Smooth muscle cell (in vitro differentiated cells): ENCODE data around the gene SPATA33. TPM values are rescaled to one million over a fixed set of nuclear protein-coding genes. Genes with fewer than 3 reads are reported as not detected.
"Not testable (repeated sequence)": the region's sequence is repeated elsewhere in the genome, so short reads cannot be mapped to it uniquely, and the experiment has no call there.

Experiments used
- DNase-seq: peaks from one replicate; lab custom pipeline; 2025; ENCODE audit not compliant: unreplicated experiment; lab: John Stamatoyannopoulos, UW
- H2AFZ ChIP-seq: fragments of 200-600 bp; sonication (generic); 2 replicates; pipeline ENCODE4 v1.6.0; 2016; ENCODE audit warnings: antibody characterized with exemption, low read depth, mild to moderate bottlenecking
- H3F3A ChIP-seq: fragments of 200-600 bp; sonication (generic); 2 replicates; pipeline ENCODE4 v1.6.0; 2017; ENCODE audit warnings: antibody characterized with exemption, low read depth
- H3K27ac ChIP-seq: fragments of 200-600 bp; sonication (generic); 2 replicates; pipeline ENCODE4 v1.5.1; 2016; ENCODE audit warnings: low read depth, mild to moderate bottlenecking
- H3K27me3 ChIP-seq: fragments of 200-600 bp; sonication (generic); 2 replicates; pipeline ENCODE4 v1.6.1; 2016; ENCODE audit warnings: low read depth, mild to moderate bottlenecking
- H3K36me3 ChIP-seq: fragments of 200-600 bp; sonication (generic); 2 replicates; pipeline ENCODE4 v1.5.1; 2016; ENCODE audit warnings: low read depth
- H3K4me1 ChIP-seq: fragments of 200-600 bp; sonication (generic); 2 replicates; pipeline ENCODE4 v1.5.1; 2016; ENCODE audit warnings: low read depth
- H3K4me2 ChIP-seq: fragments of 200-600 bp; sonication (generic); 2 replicates; pipeline ENCODE4 v1.6.0; 2016; ENCODE audit warnings: mild to moderate bottlenecking
- H3K4me3 ChIP-seq: fragments of 200-600 bp; sonication (generic); 2 replicates; pipeline ENCODE4 v1.5.1; 2016; ENCODE audit warnings: mild to moderate bottlenecking
- H3K79me2 ChIP-seq: fragments of 200-600 bp; sonication (generic); 2 replicates; pipeline ENCODE4 v1.6.0; 2016; ENCODE audit warnings: low read depth, mild to moderate bottlenecking
- H3K9ac ChIP-seq: fragments of 200-600 bp; sonication (generic); 2 replicates; pipeline ENCODE4 v1.6.0; 2016; ENCODE audit warnings: low read depth
- H3K9me3 ChIP-seq: fragments of 200-600 bp; sonication (generic); replicated peaks from 2 replicates; pipeline ENCODE4 v1.5.1; 2016; ENCODE audit warnings: low read depth
- H4K20me1 ChIP-seq: fragments of 200-600 bp; sonication (generic); 2 replicates; pipeline ENCODE4 v1.6.0; 2016; ENCODE audit warnings: low read depth
- CTCF ChIP-seq: fragments of 200-600 bp; sonication (generic); IDR thresholded peaks from 2 replicates; pipeline ENCODE4 v1.5.1; 2017; ENCODE audit warnings: borderline replicate concordance, mild to moderate bottlenecking, antibody characterized with exemption; ENCODE audit not compliant: insufficient read depth, poor library complexity, severe bottlenecking
- WGBS: methylation state at CpG from one replicate; pipeline ENCODE4 v1.1.7; 2016; ENCODE audit warnings: low lambda C conversion rate; 5-methylcytosine and 5-hydroxymethylcytosine counted together
- polyA plus RNA-seq: library from polyadenylated mRNA; unstranded; fragments of >200 nt; fragmentation: Nextera tagmentation; extraction: Ambion mirVana; gene quantifications from 2 replicates; pipeline ENCODE4 v1.2.1, GENCODE V29; 2016
- total RNA-seq: library from RNA; depleted of rRNA; stranded (reverse); fragments of >200 nt; gene quantifications from 2 replicates; pipeline ENCODE4 v1.2.3, GENCODE V29; 2014

The SPATA33 gene
- total and polyA plus RNA-seq, 2 experiments from 2014 or later, result 4.0 to 8.1 TPM

- H3K79me2 ChIP-seq, result no peaks in the 10 kb centered on the region
- H3K4me1 ChIP-seq, result no peaks in the 10 kb centered on the region
- H3F3A ChIP-seq, result no peaks in the 10 kb centered on the region
- no peak overlapping the region for H3K9ac ChIP-seq
- H2AFZ ChIP-seq, result no peak overlapping the region
- 65% methylated on average over 21 of the region's 21 CpGs for WGBS
- no peaks in the 10 kb centered on the region for H3K36me3 ChIP-seq
- H3K9me3 ChIP-seq, result no peaks in the 10 kb centered on the region
- no peak overlapping the region for H3K27ac ChIP-seq
- H3K4me3 ChIP-seq, result no peak overlapping the region
- no peak for TF ChIP-seq CTCF
- DNase-seq, result no peak
- no peaks in the 10 kb centered on the region for H3K27me3 ChIP-seq
- no peak overlapping the region for H3K4me2 ChIP-seq
- no peaks in the 10 kb centered on the region for H4K20me1 ChIP-seq
These were observed 32.6 kb upstream of the SPATA33 start for GRCh38 chr16:89624777-89625761.

DNA sequence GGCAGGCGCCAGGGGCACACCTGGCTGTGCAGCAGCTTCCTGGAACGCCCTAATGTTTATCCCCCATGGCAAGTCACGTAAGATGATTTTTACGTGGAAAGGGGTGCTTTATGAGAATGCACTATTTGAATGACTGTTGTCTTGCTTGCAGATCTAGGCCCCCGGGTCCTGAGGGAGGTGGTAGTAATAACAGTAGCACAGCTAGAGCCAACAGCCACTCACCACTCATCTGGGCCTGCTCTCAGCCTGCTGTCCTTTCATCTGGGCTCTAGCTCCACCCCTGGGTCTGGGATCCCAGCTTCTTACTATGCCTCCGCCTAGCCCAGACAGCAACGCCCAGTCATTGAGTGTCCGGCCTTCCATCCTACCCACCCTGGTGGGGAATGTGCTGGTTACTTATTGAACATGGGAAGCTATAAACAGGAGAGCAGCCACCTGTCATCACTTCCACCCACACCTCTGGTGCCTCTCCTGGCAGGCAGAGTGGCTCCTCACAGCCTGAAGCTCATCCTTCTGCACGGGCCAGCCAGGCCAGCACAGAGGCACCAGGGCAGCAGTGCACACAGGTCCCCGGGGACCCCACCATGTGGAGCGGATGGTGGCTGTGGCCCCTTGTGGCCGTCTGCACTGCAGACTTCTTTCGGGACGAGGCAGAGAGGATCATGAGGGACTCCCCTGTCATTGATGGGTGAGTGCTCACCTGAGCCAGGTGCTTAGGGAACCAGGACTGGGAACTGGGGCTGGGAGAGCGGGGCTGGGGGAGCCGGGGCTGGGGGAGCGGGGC lies 27.6 kb upstream of the SPATA33 start:
- 86% methylated on average over 17 of the region's 17 CpGs for WGBS

DNA sequence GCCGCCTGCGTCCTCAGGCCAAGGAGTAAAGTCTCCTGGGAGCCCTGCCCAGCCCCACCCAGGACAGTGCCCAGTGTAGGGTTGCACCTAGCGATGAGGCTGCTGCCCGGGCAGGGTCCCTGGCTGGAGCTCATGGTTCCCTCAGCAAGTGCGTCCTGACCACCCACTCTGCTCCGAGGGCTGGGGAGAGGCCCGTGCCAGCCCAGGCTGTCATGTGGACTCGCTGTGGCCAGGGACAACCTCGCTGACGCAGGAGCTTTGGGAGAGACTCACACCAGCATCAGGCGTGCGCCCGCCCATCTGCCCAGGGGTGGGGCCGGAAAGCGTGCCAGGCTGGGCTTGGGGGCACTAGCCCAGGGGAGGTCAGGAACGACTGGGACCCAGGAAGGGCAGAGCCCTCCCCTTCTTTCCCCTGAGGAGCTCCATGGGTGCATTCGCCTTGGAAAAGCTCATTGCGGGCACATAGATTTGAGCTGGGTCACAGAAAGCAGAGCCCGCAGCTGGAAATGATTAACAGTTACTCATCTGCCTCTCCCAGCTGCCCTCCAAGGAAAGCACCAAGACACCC lies 24.5 kb upstream of the SPATA33 start:
- no peak overlapping the region for H3K4me3 ChIP-seq
- no peak overlapping the region for H2AFZ ChIP-seq
- no peaks in the 10 kb centered on the region for H3K79me2 ChIP-seq
- H3K9ac ChIP-seq, result no peak overlapping the region
- no peak overlapping the region for H3K27ac ChIP-seq
- H3K27me3 ChIP-seq, result peaks cover 5% of the 10 kb centered on the region
- TF ChIP-seq CTCF, result no peak
- H3F3A ChIP-seq, result no peaks in the 10 kb centered on the region
- 80% methylated on average over 18 of the region's 19 CpGs for WGBS
- no peak overlapping the region for H3K4me2 ChIP-seq
- DNase-seq, result no peak
- no peaks in the 10 kb centered on the region for H3K4me1 ChIP-seq
- H4K20me1 ChIP-seq, result no peaks in the 10 kb centered on the region
- H3K36me3 ChIP-seq, result no peaks in the 10 kb centered on the region
- H3K9me3 ChIP-seq, result no peaks in the 10 kb centered on the region

More for the DNA sequence above, 27.6 kb upstream of the SPATA33 start:
- Histone ChIP-seq H3K36me3 (no peaks in the 10 kb centered on the region), H3F3A (no peaks in the 10 kb centered on the region), H3K27me3 (peaks cover 5% of the 10 kb centered on the region), H3K4me3 (no peak overlapping the region), H3K4me1 (no peaks in the 10 kb centered on the region), H3K4me2 (no peak overlapping the region), H3K9ac (no peak overlapping the region), H4K20me1 (no peaks in the 10 kb centered on the region), H2AFZ (no peak overlapping the region), H3K27ac (no peak overlapping the region), H3K9me3 (no peaks in the 10 kb centered on the region), H3K79me2 (no peaks in the 10 kb centered on the region)
- TF ChIP-seq CTCF, result no peak
- DNase-seq, result no peak

GRCh38 chr16:89634463-89635385 lies 22.9 kb upstream of the SPATA33 start:
- not testable (repeated sequence) for H3K79me2 ChIP-seq

More at GRCh38 chr16:89634463-89635385, 22.9 kb upstream of the SPATA33 start:
- not testable (repeated sequence) for H3F3A ChIP-seq, H3K27ac ChIP-seq, H3K4me2 ChIP-seq, H3K36me3 ChIP-seq, H3K9me3 ChIP-seq, DNase-seq, H4K20me1 ChIP-seq, H3K27me3 ChIP-seq, H3K9ac ChIP-seq, H3K4me3 ChIP-seq, H3K4me1 ChIP-seq, H2AFZ ChIP-seq
- 73% methylated on average over 2 of the region's 2 CpGs for WGBS
